K562 (cell line): ENCODE measurements around the gene CFAP58. TPM values are rescaled to one million over a fixed set of nuclear protein-coding genes. Genes with fewer than 3 reads are reported as not detected.

Experiments used
- ARID3B ChIP-seq: fragments of 250-450 bp; sonication (Bioruptor Pico); IDR thresholded peaks from 2 replicates; pipeline ENCODE4 v1.4.0; 2020; ENCODE audit warnings: borderline replicate concordance
- ATF1 ChIP-seq, 2 experiments: fragments of 450-650 bp in 1 of 2; IDR thresholded peaks; 2 replicates each; pipeline ENCODE4 v1.6.1; 2016; ENCODE audit warnings: missing compliant biosample characterization in 1 of 2, missing genetic modification characterization in 1 of 2
- CBFA2T3 ChIP-seq: fragments of 450-650 bp; IDR thresholded peaks from 2 replicates; pipeline ENCODE4 v1.6.1; 2017
- DEAF1 ChIP-seq: fragments of 450-650 bp; formaldehyde crosslinking; IDR thresholded peaks from 2 replicates; pipeline ENCODE4 v1.4.0; 2020; ENCODE audit warnings: mild to moderate bottlenecking, moderate library complexity
- EGR1 ChIP-seq: fragments of 450-650 bp; conservative IDR thresholded peaks from 2 replicates; pipeline ENCODE4 v1.6.1; 2017; ENCODE audit warnings: mild to moderate bottlenecking
- GABPB2 ChIP-seq: fragments of 250-450 bp; sonication (Bioruptor Pico); conservative IDR thresholded peaks from 2 replicates; pipeline ENCODE4 v1.5.1; 2021; ENCODE audit warnings: mild to moderate bottlenecking
- GTF2F1 ChIP-seq: IDR thresholded peaks from 2 replicates; pipeline ENCODE4 v1.6.1; 2011; ENCODE audit warnings: low read depth, low read length, improper control_type of control experiment
- HDAC2 ChIP-seq: fragments of 450-650 bp; IDR thresholded peaks from 2 replicates; pipeline ENCODE4 v1.6.1; 2016; ENCODE audit warnings: mild to moderate bottlenecking
- HNRNPK ChIP-seq: fragments of 200-400 bp; formaldehyde crosslinking; IDR thresholded peaks from one replicate; pipeline ENCODE4 v1.6.1; 2018; ENCODE audit warnings: mild to moderate bottlenecking, low read depth, low read length; ENCODE audit not compliant: poor library complexity, severe bottlenecking
- IRF9 ChIP-seq: fragments of 450-650 bp; IDR thresholded peaks from 2 replicates; pipeline ENCODE4 v1.6.1; 2016; ENCODE audit warnings: missing biosample characterization, missing genetic modification characterization
- JUND ChIP-seq, 2 experiments: IDR thresholded peaks; 2 replicates in 1 of 2; 3 replicates in 1 of 2; pipeline ENCODE4 v1.6.1; 2011; ENCODE audit warnings: borderline replicate concordance in 2 of 2, low read depth in 2 of 2, low read length in 2 of 2, improper control_type of control experiment in 1 of 2, missing biosample characterization in 1 of 2, missing genetic modification characterization in 1 of 2, missing genetic modification reagents in 1 of 2
- MXI1 ChIP-seq: IDR thresholded peaks from 2 replicates; pipeline ENCODE4 v1.6.1; 2011; ENCODE audit warnings: low read depth, mild to moderate bottlenecking, improper control_type of control experiment, low read length
- NR3C1 ChIP-seq: sonication (generic); formaldehyde crosslinking; IDR thresholded peaks from 2 replicates; pipeline ENCODE4 v1.8.1; 2022; ENCODE audit warnings: missing genetic modification reagents
- NRF1 ChIP-seq, 2 experiments: fragments of 450-650 bp; IDR thresholded peaks in 1 of 2; conservative IDR thresholded peaks in 1 of 2; 2 replicates each; pipeline ENCODE4 v1.6.1; 2014; ENCODE audit warnings: mild to moderate bottlenecking in 2 of 2
- POLR2H ChIP-seq: IDR thresholded peaks from 2 replicates; pipeline ENCODE4 v1.6.1; 2016; ENCODE audit warnings: missing genetic modification characterization, low read depth, mild to moderate bottlenecking, control low read depth, missing compliant biosample characterization, moderate library complexity
- RCOR1 ChIP-seq, 2 experiments: IDR thresholded peaks; 2 replicates each; pipeline ENCODE4 v1.6.1; 2012; ENCODE audit warnings: low read depth in 2 of 2, low read length in 2 of 2, borderline replicate concordance in 1 of 2, improper control_type of control experiment in 1 of 2
- RFX5 ChIP-seq: IDR thresholded peaks from 2 replicates; pipeline ENCODE4 v1.6.1; 2011; ENCODE audit warnings: low read depth, mild to moderate bottlenecking, improper control_type of control experiment, low read length
- SMAD3 ChIP-seq: fragments of 450-650 bp; formaldehyde crosslinking; conservative IDR thresholded peaks from 2 replicates; pipeline ENCODE4 v1.4.0; 2020; ENCODE audit warnings: mild to moderate bottlenecking
- SP2 ChIP-seq: IDR thresholded peaks from 2 replicates; pipeline ENCODE4 v1.6.1; 2011; ENCODE audit warnings: mild to moderate bottlenecking, low read depth, low read length, moderate library complexity; ENCODE audit not compliant: poor library complexity, severe bottlenecking; ENCODE audit errors: extremely low read depth
- STAT5A ChIP-seq: IDR thresholded peaks from 2 replicates; pipeline ENCODE4 v1.6.1; 2012; ENCODE audit warnings: low read length, inconsistent platforms, borderline replicate concordance
- ZBED1 ChIP-seq: IDR thresholded peaks from 2 replicates; pipeline ENCODE4 v1.6.1; 2014
- ZNF3 ChIP-seq: fragments of 250-450 bp; sonication (Bioruptor Pico); IDR thresholded peaks from 2 replicates; pipeline ENCODE4 v1.5.0; 2021; ENCODE audit warnings: mild to moderate bottlenecking, moderate library complexity
- ZNF639 ChIP-seq, 2 experiments: fragments of 200-800 bp in 1 of 2; sonication (Bioruptor generic) in 1 of 2; sonication (generic) in 1 of 2; formaldehyde crosslinking in 1 of 2; IDR thresholded peaks in 1 of 2; conservative IDR thresholded peaks in 1 of 2; 2 replicates each; pipeline versions ENCODE4 v1.5.0 to v1.6.1; 2016 to 2020; ENCODE audit warnings: missing compliant biosample characterization in 1 of 2, missing genetic modification characterization in 1 of 2, missing genetic modification reagents in 1 of 2
- polyA plus RNA-seq, 8 experiments: library from polyadenylated mRNA; depleted of rRNA in 4 of 8; stranded (reverse) in 5 of 8; unstranded in 3 of 8; fragments of >200 nt; fragmentation: Nextera tagmentation in 2 of 8; fragmentation: Illumina TruSeq in 1 of 8; extraction: Ambion mirVana in 2 of 8; extraction: Trizol in 1 of 8; gene quantifications; 2 replicates each; pipeline versions ENCODE4 v1.2.1 to v1.2.3, GENCODE V29; 2011 to 2014; ENCODE audit warnings: inconsistent platforms in 1 of 8, missing spikeins in 1 of 8
- total RNA-seq, 7 experiments: library from RNA; depleted of rRNA in 6 of 7; stranded (reverse); fragments of >200 nt in 6 of 7; fragmentation: Illumina TruSeq in 2 of 7; extraction: Trizol in 2 of 7; gene quantifications; 2 replicates each; pipeline versions ENCODE4 v1.2.1 to v1.2.3, GENCODE V29; 2011 to 2021; ENCODE audit warnings: low replicate concordance in 1 of 7

CFAP58 gene
- total and polyA plus RNA-seq, 9 of the 15 experiments (the other 6 are each of a cell fraction or from before 2014, with no cell fraction given) = 0.08 to 2.0 (median 0.71) TPM

GRCh38 chr10:104340111-104340526 is 13.5 kb upstream of the CFAP58 start (continued):
- TF ChIP-seq GTF2F1 = no peak
- TF ChIP-seq DEAF1 (CRISPR knock-in tag) = no peak
- no peak for TF ChIP-seq NR3C1
- no peak for TF ChIP-seq ARID3B (CRISPR knock-in tag)
- peak; percentile 90 for TF ChIP-seq CBFA2T3
- no peak for TF ChIP-seq IRF9 (tag)
- TF ChIP-seq SP2 = no peak
- TF ChIP-seq ZNF639 (CRISPR knock-in tag; conservative IDR thresholded peaks at IDR 0.05 in 1 of 2, IDR thresholded peaks at IDR 0.05 in 1 of 2) = no peak
- TF ChIP-seq MXI1 = no peak
- peak; percentile 97 for TF ChIP-seq STAT5A
- no peak; the same call in 1 of the 2 replicates for TF ChIP-seq EGR1
- TF ChIP-seq RFX5 = no peak
- TF ChIP-seq HDAC2 = peak; percentile 41; the same call in 1 of the 2 replicates
- no peak for TF ChIP-seq ZBED1
- no peak; the same call in 1 of the 2 replicates for TF ChIP-seq POLR2H (tag)
- no peak for TF ChIP-seq HNRNPK
- TF ChIP-seq NRF1 (conservative IDR thresholded peaks at IDR 0.05 in 1 of 2, IDR thresholded peaks at IDR 0.05 in 1 of 2) = no peak
- no peak for TF ChIP-seq ZNF3
- no peak for TF ChIP-seq ATF1 (CRISPR knock-in tag; IDR thresholded peaks at IDR 0.05)
- TF ChIP-seq ATF1 (tag; IDR thresholded peaks at IDR 0.05) = 0 out of 2 replicates have a peak, but pooled peaks have one; percentile 45
- no peak for TF ChIP-seq GABPB2 (CRISPR knock-in tag)
- no peak for TF ChIP-seq SMAD3 (CRISPR knock-in tag)
- peak; percentile 72 for TF ChIP-seq JUND (IDR thresholded peaks at IDR 0.05; ENCODE audit: borderline replicate concordance, low read depth, low read length)
- peak; percentile 32; the same call in 1 of the 3 replicates for TF ChIP-seq JUND (tag; IDR thresholded peaks at IDR 0.05; ENCODE audit: borderline replicate concordance, low read depth, low read length)
- peak in 1 of 2 experiments; percentile 78; a peak in 2 of 4 replicates for TF ChIP-seq RCOR1 (IDR thresholded peaks at IDR 0.05; ENCODE audit: borderline replicate concordance in 1 of 2, low read depth in 2 of 2, low read length in 2 of 2)
